ENCODE data around the gene SLC19A3. TPM values are rescaled to one million over a fixed set of nuclear protein-coding genes. Genes with fewer than 3 reads are reported as not detected.

SLC19A3 gene
- total RNA-seq, 1 experiment from 2014 or later: not detected

Small RNA genes lying within 50 kb of the gene (small RNA-seq; reads per million reads assigned to genes)
- gene RNA5SP121: not detected

Other genes starting within 250 kb of the SLC19A3 start
- gene AGFG1, start 245.9 kb downstream of the SLC19A3 start, total RNA-seq (2014; rRNA removed; shearing (Covaris generic)): 72.4 and 106 TPM in 2 replicates
- not detected in 2 replicates for gene SCYGR2, start 119.1 kb downstream of the SLC19A3 start, total RNA-seq (2014; rRNA removed; shearing (Covaris generic))
- not detected in 2 replicates for gene SCYGR3, start 103.2 kb downstream of the SLC19A3 start, total RNA-seq (2014; rRNA removed; shearing (Covaris generic))
- not detected in 2 replicates for gene SCYGR4, start 100.5 kb downstream of the SLC19A3 start, total RNA-seq (2014; rRNA removed; shearing (Covaris generic))
- gene SCYGR5, start 51.2 kb downstream of the SLC19A3 start, total RNA-seq (2014; rRNA removed; shearing (Covaris generic)): not detected in 2 replicates
- not detected in 2 replicates for gene SCYGR6, start 6.7 kb upstream of the SLC19A3 start, total RNA-seq (2014; rRNA removed; shearing (Covaris generic))
- gene SCYGR7, start 10.3 kb upstream of the SLC19A3 start, total RNA-seq (2014; rRNA removed; shearing (Covaris generic)): not detected in 2 replicates
- gene SCYGR8, start 27.9 kb upstream of the SLC19A3 start, total RNA-seq (2014; rRNA removed; shearing (Covaris generic)): not detected in 2 replicates
- 0.23 and 0.92 TPM in 2 replicates for gene CCL20, start 95.8 kb upstream of the SLC19A3 start, total RNA-seq (2014; rRNA removed; shearing (Covaris generic))
- gene DAW1, start 153.6 kb upstream of the SLC19A3 start, total RNA-seq (2014; rRNA removed; shearing (Covaris generic)): 0.17 TPM in 1 of 2 replicates, not detected in the other